H1 (cell line): ENCODE measurements around the gene SCAPER. TPM values are rescaled to one million over a fixed set of nuclear protein-coding genes. Genes with fewer than 3 reads are reported as not detected.
"Not testable (repeated sequence)": the region's sequence is repeated elsewhere in the genome, so short reads cannot be mapped to it uniquely, and the experiment has no call there.

Source experiments
- CTCF ChIA-PET: fragments of 300-600 bp; sonication (Branson Sonifier 250); formaldehyde crosslinking; loops from one replicate; lab custom pipeline; 2021; ENCODE audit not compliant: partially characterized antibody; lab: Charles Lee
- POLR2A ChIA-PET: fragments of 300-600 bp; sonication (Branson Sonifier 250); formaldehyde crosslinking; loops from one replicate; lab custom pipeline; 2021; ENCODE audit warnings: inconsistent platforms; ENCODE audit not compliant: partially characterized antibody; lab: Charles Lee
- DNase-seq, 2 experiments: peaks; one replicate each; pipeline versions ENCODE4 v3.0.0 to v3.0.0-alpha.2; 2010 to 2022; ENCODE audit warnings: low spot score in 2 of 2, low read depth in 1 of 2, mixed read lengths in 1 of 2
- FAIRE-seq: peaks from 2 replicates; lab custom pipeline; 2011; peaks lifted over from hg19 to GRCh38; lab: Jason Lieb, UNC
- H2AFZ ChIP-seq: 2 replicates; pipeline ENCODE4 v1.8.1; 2012; ENCODE audit warnings: low read length, inconsistent platforms
- H2AK5ac ChIP-seq: 2 replicates; pipeline ENCODE4 v1.6.1; 2013; ENCODE audit warnings: low read depth, low read length
- H2BK120ac ChIP-seq: replicated peaks from 2 replicates; pipeline ENCODE3; 2013; ENCODE audit warnings: low read depth, low read length, inconsistent platforms
- H2BK12ac ChIP-seq: 2 replicates; pipeline ENCODE4 v1.6.1; 2013; ENCODE audit warnings: low read depth, low read length
- H2BK15ac ChIP-seq: 2 replicates; pipeline ENCODE4 v1.6.1; 2013; ENCODE audit warnings: low read length
- H2BK20ac ChIP-seq: 2 replicates; pipeline ENCODE4 v1.6.1; 2013; ENCODE audit warnings: low read length
- H2BK5ac ChIP-seq: 2 replicates; pipeline ENCODE4 v1.6.1; 2013; ENCODE audit warnings: low read depth, low read length
- H3K14ac ChIP-seq: 2 replicates; pipeline ENCODE4 v1.6.1; 2013; ENCODE audit warnings: inconsistent platforms; ENCODE audit not compliant: insufficient read length
- H3K18ac ChIP-seq: 2 replicates; pipeline ENCODE4 v1.6.1; 2013; ENCODE audit warnings: low read length; ENCODE audit errors: extremely low read depth
- H3K23ac ChIP-seq: 2 replicates; pipeline ENCODE4 v1.6.1; 2013; ENCODE audit warnings: inconsistent platforms; ENCODE audit not compliant: insufficient read length
- H3K23me2 ChIP-seq: 2 replicates; pipeline ENCODE4 v1.6.1; 2013; ENCODE audit warnings: low read depth, low read length
- H3K27ac ChIP-seq: 2 replicates; pipeline ENCODE4 v1.6.1; 2011; ENCODE audit warnings: low read depth, low read length, inconsistent platforms
- H3K27me3 ChIP-seq, 4 experiments: replicated peaks in 1 of 4; 1 replicate in 1 of 4; 2 replicates in 3 of 4; pipeline versions ENCODE4 v1.6.1 to v1.8.1; 2011 to 2013; ENCODE audit warnings: low read length in 3 of 4, mild to moderate bottlenecking in 3 of 4, inconsistent platforms in 2 of 4, mixed read lengths in 2 of 4, moderate library complexity in 1 of 4; ENCODE audit not compliant: control insufficient read depth in 3 of 4, insufficient read depth in 3 of 4; ENCODE audit errors: extremely low read depth in 1 of 4
- H3K36me3 ChIP-seq, 4 experiments: 2 replicates each; pipeline versions ENCODE4 v1.6.1 to v1.8.1; 2011 to 2013; ENCODE audit warnings: mild to moderate bottlenecking in 4 of 4, low read length in 3 of 4, moderate library complexity in 2 of 4, control low read depth in 1 of 4, inconsistent platforms in 1 of 4; ENCODE audit not compliant: insufficient read depth in 4 of 4, control insufficient read depth in 2 of 4
- H3K4ac ChIP-seq: replicated peaks from 2 replicates; pipeline ENCODE3; 2013; ENCODE audit warnings: low read length, low read depth, mixed read lengths, inconsistent platforms; ENCODE audit not compliant: insufficient read length
- H3K4me1 ChIP-seq, 4 experiments: replicated peaks in 1 of 4; 1 replicate in 1 of 4; 2 replicates in 3 of 4; pipeline versions ENCODE4 v1.6.1 to v1.8.1; 2011 to 2013; ENCODE audit warnings: low read length in 3 of 4, inconsistent platforms in 2 of 4, mixed read lengths in 1 of 4; ENCODE audit not compliant: insufficient read depth in 4 of 4, control insufficient read depth in 3 of 4
- H3K4me2 ChIP-seq, 2 experiments: 2 replicates each; pipeline versions ENCODE4 v1.6.1 to v1.8.1; 2011 to 2013; ENCODE audit warnings: low read depth in 2 of 2, low read length in 2 of 2, control low read depth in 1 of 2, inconsistent platforms in 1 of 2, mild to moderate bottlenecking in 1 of 2; ENCODE audit not compliant: insufficient read depth in 1 of 2
- H3K4me3 ChIP-seq, 4 experiments: fragments of 200-600, 300-600 bp in 1 of 4; sonication (generic), shearing (Covaris generic), sonication (Bioruptor Twin) in 1 of 4; 2 replicates each; pipeline versions ENCODE4 v1.5.1 to v1.8.1; 2011 to 2016; ENCODE audit warnings: low read length in 4 of 4, low read depth in 3 of 4, control low read depth in 2 of 4, inconsistent platforms in 2 of 4, mild to moderate bottlenecking in 2 of 4, mixed read lengths in 1 of 4, moderate library complexity in 1 of 4; ENCODE audit not compliant: insufficient read depth in 2 of 4; ENCODE audit errors: extremely low read depth in 1 of 4
- H3K56ac ChIP-seq: replicated peaks from 2 replicates; pipeline ENCODE3; 2013; ENCODE audit warnings: low read depth, mild to moderate bottlenecking, mixed read lengths, low read length, inconsistent platforms; ENCODE audit not compliant: insufficient read length
- H3K79me1 ChIP-seq: 2 replicates; pipeline ENCODE4 v1.6.1; 2013; ENCODE audit warnings: low read depth, low read length, control low read depth
- H3K79me2 ChIP-seq, 2 experiments: 2 replicates each; pipeline versions ENCODE4 v1.6.1 to v1.8.1; 2012 to 2013; ENCODE audit warnings: low read length in 2 of 2, mild to moderate bottlenecking in 2 of 2, inconsistent platforms in 1 of 2; ENCODE audit not compliant: insufficient read depth in 2 of 2, control insufficient read depth in 1 of 2
- H3K9ac ChIP-seq, 4 experiments: replicated peaks in 1 of 4; 1 replicate in 1 of 4; 2 replicates in 3 of 4; pipeline versions ENCODE4 v1.6.1 to v1.8.1; 2011 to 2013; ENCODE audit warnings: low read depth in 3 of 4, low read length in 3 of 4, control low read depth in 2 of 4, mild to moderate bottlenecking in 2 of 4, moderate library complexity in 2 of 4, inconsistent platforms in 1 of 4; ENCODE audit errors: extremely low read depth in 1 of 4
- H3K9me3 ChIP-seq, 2 experiments: 2 replicates each; pipeline versions ENCODE4 v1.6.1 to v1.8.1; 2012 to 2013; ENCODE audit warnings: mild to moderate bottlenecking in 2 of 2, moderate library complexity in 2 of 2, control low read depth in 1 of 2, inconsistent platforms in 1 of 2, low read depth in 1 of 2, low read length in 1 of 2, mixed read lengths in 1 of 2; ENCODE audit not compliant: insufficient read depth in 2 of 2
- H4K20me1 ChIP-seq, 2 experiments: replicated peaks in 1 of 2; 2 replicates each; pipeline versions ENCODE3 to v1.8.1; 2011 to 2013; ENCODE audit warnings: inconsistent platforms in 2 of 2, low read length in 2 of 2, mild to moderate bottlenecking in 1 of 2; ENCODE audit not compliant: insufficient read depth in 2 of 2, control insufficient read depth in 1 of 2
- H4K5ac ChIP-seq: 2 replicates; pipeline ENCODE4 v1.6.1; 2013; ENCODE audit warnings: low read length, low read depth, mixed read lengths, inconsistent platforms; ENCODE audit not compliant: insufficient read length
- H4K8ac ChIP-seq: 2 replicates; pipeline ENCODE4 v1.8.0; 2013; ENCODE audit warnings: mild to moderate bottlenecking, moderate library complexity, low read length, inconsistent platforms; ENCODE audit not compliant: insufficient read depth; ENCODE audit errors: extremely low read depth
- H4K91ac ChIP-seq: replicated peaks from 2 replicates; pipeline ENCODE3; 2013; ENCODE audit warnings: low read length, mixed read lengths, inconsistent platforms; ENCODE audit not compliant: insufficient read length
- WGBS, 2 experiments: shearing (Covaris generic) in 1 of 2; methylation state at CpG; one replicate each; pipeline versions ENCODE4 v1.1.6 to v1.1.7; 2013 to 2015; ENCODE audit warnings: low lambda C conversion rate in 2 of 2, mixed read lengths in 2 of 2, inconsistent platforms in 1 of 2, low coverage in 1 of 2, missing lambda C conversion rate in 1 of 2; ENCODE audit not compliant: insufficient replicate concordance in 2 of 2, insufficient coverage in 1 of 2, insufficient read length in 1 of 2; ENCODE audit errors: extremely low coverage in 1 of 2, missing lambda C conversion rate in 1 of 2; 5-methylcytosine and 5-hydroxymethylcytosine counted together
- polyA plus RNA-seq, 7 experiments: library from polyadenylated mRNA; depleted of rRNA in 3 of 7; stranded (reverse) in 5 of 7; unstranded in 2 of 7; fragments of >200 nt in 5 of 7; fragments of 200-250 nt in 2 of 7; gene quantifications; 1 replicate in 5 of 7; 2 replicates in 1 of 7; 4 replicates in 1 of 7; pipeline versions ENCODE4 v1.2.1 to v1.2.3, GENCODE V29; 2011 to 2013; ENCODE audit warnings: missing spikeins in 2 of 7, mixed read lengths in 2 of 7
- total RNA-seq: library from RNA; stranded (reverse); fragmentation: NEBNext Ultra II Directional; extraction: Animal tissue kit (Norgen Biotek cat#: 25700); gene quantifications from 2 replicates; pipeline ENCODE4 v1.2.1, GENCODE V29; 2021

SCAPER gene
- total and polyA plus RNA-seq, 2 of the 8 experiments (the other 6 are each of a cell fraction or from before 2014, with no cell fraction given) = 1.6 to 6.8 TPM

DNA sequence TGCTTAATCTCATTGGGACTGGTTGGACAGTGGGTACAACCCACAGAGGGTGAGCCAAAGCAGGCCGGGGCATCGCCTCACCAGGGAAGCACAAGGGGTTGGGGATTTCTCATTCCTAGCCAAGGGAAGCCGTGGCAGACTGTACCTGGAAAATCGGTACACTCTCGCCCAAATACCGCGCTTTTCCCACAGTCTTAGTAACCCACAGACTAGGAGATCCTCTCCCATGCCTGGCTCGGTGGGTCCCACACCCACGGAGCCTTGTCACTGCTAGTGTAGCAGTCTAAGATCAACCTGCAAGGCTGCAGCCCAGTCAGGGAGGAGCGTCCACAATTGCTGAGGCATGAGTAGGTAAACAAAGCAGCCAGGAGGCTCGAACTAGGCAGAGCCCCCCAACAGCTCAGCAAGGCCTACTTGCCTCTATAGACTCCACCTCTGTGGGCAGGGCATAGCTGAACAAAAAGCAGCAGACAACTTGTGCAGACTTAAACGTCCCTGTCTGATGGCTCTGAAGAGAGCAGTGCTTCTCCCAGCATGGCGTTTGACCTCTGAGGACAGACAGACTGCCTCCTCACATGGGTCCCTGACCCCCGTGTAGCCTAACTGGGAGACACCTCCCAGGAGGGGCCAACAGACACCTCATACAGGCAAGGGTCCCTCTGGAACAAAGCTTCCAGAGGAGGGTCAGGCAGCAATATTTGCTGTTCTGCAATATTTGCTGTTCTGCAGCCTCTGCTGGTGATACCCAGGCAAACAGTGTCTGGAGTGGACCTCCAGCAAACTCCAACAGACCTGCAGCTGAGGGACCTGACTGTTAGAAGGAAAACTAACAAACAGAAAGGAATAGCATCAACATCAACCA, 17.6 kb downstream of the SCAPER start:
- H4K91ac ChIP-seq, H3K27ac ChIP-seq, H3K4ac ChIP-seq, H2BK12ac ChIP-seq, H3K4me3 ChIP-seq, H3K4me1 ChIP-seq, H3K23me2 ChIP-seq, H2BK20ac ChIP-seq, FAIRE-seq, H3K79me2 ChIP-seq, H3K4me2 ChIP-seq, H2BK120ac ChIP-seq, H3K56ac ChIP-seq, H3K23ac ChIP-seq, H3K36me3 ChIP-seq, H4K20me1 ChIP-seq, H3K14ac ChIP-seq, H3K9me3 ChIP-seq, H2BK5ac ChIP-seq, H4K8ac ChIP-seq, H2AK5ac ChIP-seq, DNase-seq, H4K5ac ChIP-seq, H2AFZ ChIP-seq, H3K27me3 ChIP-seq, H3K79me1 ChIP-seq, H3K9ac ChIP-seq, H2BK15ac ChIP-seq: not testable (repeated sequence)
- H3K18ac ChIP-seq = peak overlapping the region; percentile 19; the same call in 1 of the 2 replicates
- WGBS, 2 experiments = 82% methylated on average over 14 of the region's 14 CpGs; no CpG with 5 or more reads in 1 of the 2 experiments
- POLR2A ChIA-PET = interaction anchor here (1.5 kb wide), 1 partner anchor 14 kb away, joined by 5 read pairs; no protein-coding TSS in a partner anchor
- CTCF ChIA-PET = interaction anchor here (0.6 to 1.3 kb wide), 2 partner anchors 9 to 11 kb away, joined by 3 to 5 read pairs; no protein-coding TSS in a partner anchor
